B cell (primary cell): ENCODE results near the gene MAST2. TPM values are rescaled to one million over a fixed set of nuclear protein-coding genes. Genes with fewer than 3 reads are reported as not detected.

Experiments used
- ATAC-seq: fragments of 200-7000 bp; cut with Tn5 transposase; one replicate; pipeline ENCODE4 v1.10.0; 2021; ENCODE audit warnings: low read depth, mild to moderate bottlenecking, moderate number of reproducible peaks, moderate library complexity
- CTCF ChIA-PET: fragments of 350-600 bp; sonication (Branson Sonifier 250); formaldehyde crosslinking; loops from one replicate; lab custom pipeline; 2021; ENCODE audit warnings: antibody characterized with exemption, inconsistent platforms; lab: Charles Lee
- POLR2A ChIA-PET: fragments of 350-600 bp; sonication (Branson Sonifier 250); formaldehyde crosslinking; loops from one replicate; lab custom pipeline; 2021; ENCODE audit warnings: antibody characterized with exemption; lab: Charles Lee
- DNase-seq: peaks from one replicate; pipeline ENCODE4 v3.0.0; 2013
- H2AFZ ChIP-seq: 2 replicates; pipeline ENCODE4 v1.6.1; 2012; ENCODE audit warnings: mild to moderate bottlenecking, low read depth, low read length; ENCODE audit not compliant: insufficient read depth, poor library complexity, severe bottlenecking
- H3K27ac ChIP-seq, 2 donors: 1 replicate in 1 of 2; 2 replicates in 1 of 2; pipeline ENCODE4 v1.5.1; 2012 to 2013; ENCODE audit warnings: low read length in 2 of 2, mild to moderate bottlenecking in 2 of 2, moderate library complexity in 1 of 2
- H3K27me3 ChIP-seq, 4 experiments: fragments of 200-600 bp in 1 of 4; sonication (generic) in 1 of 4; replicated peaks in 1 of 4; 1 replicate in 2 of 4; 2 replicates in 2 of 4; pipeline versions ENCODE4 v1.6.1 to v1.7.0; 2013 to 2016; ENCODE audit warnings: low read length in 3 of 4, mild to moderate bottlenecking in 2 of 4, mixed read lengths in 1 of 4, moderate library complexity in 1 of 4; ENCODE audit not compliant: insufficient read depth in 4 of 4, control insufficient read depth in 3 of 4; ENCODE audit errors: control extremely low read depth in 1 of 4
- H3K36me3 ChIP-seq, 2 experiments: replicated peaks in 1 of 2; 1 replicate in 1 of 2; 2 replicates in 1 of 2; pipeline versions ENCODE4 v1.6.1 to v1.7.1; 2013; ENCODE audit warnings: low read length in 1 of 2; ENCODE audit not compliant: insufficient read depth in 2 of 2, control insufficient read depth in 1 of 2; ENCODE audit errors: control extremely low read depth in 1 of 2, extremely low read depth in 1 of 2
- H3K4me1 ChIP-seq, 2 donors: fragments of 200-600 bp in 1 of 2; sonication (generic) in 1 of 2; 1 replicate in 1 of 2; 2 replicates in 1 of 2; pipeline versions ENCODE4 v1.5.1 to v1.6.1; 2013 to 2017; ENCODE audit warnings: low read length in 2 of 2; ENCODE audit not compliant: control insufficient read depth in 2 of 2, insufficient read depth in 2 of 2
- H3K4me2 ChIP-seq: replicated peaks from 2 replicates; pipeline ENCODE3; 2012; ENCODE audit warnings: mild to moderate bottlenecking, low read depth, low read length; ENCODE audit not compliant: poor library complexity, severe bottlenecking
- H3K4me3 ChIP-seq, 5 experiments: fragments of 200-600 bp in 1 of 5; sonication (generic) in 1 of 5; 1 replicate in 3 of 5; 2 replicates in 2 of 5; pipeline versions ENCODE4 v1.5.1 to v1.7.0; 2011 to 2016; ENCODE audit warnings: low read length in 4 of 5, mild to moderate bottlenecking in 4 of 5, low read depth in 2 of 5, control low read depth in 1 of 5, moderate library complexity in 1 of 5; ENCODE audit not compliant: insufficient read depth in 1 of 5; ENCODE audit errors: control extremely low read depth in 1 of 5, extremely low read depth in 1 of 5
- H3K79me2 ChIP-seq: fragments of 200-600 bp; sonication (generic); one replicate; pipeline ENCODE4 v1.6.0; 2016; ENCODE audit warnings: low read length; ENCODE audit not compliant: control insufficient read depth, insufficient read depth
- H3K9ac ChIP-seq: fragments of 200-600 bp; sonication (generic); 2 replicates; pipeline ENCODE4 v1.6.1; 2017; ENCODE audit warnings: mild to moderate bottlenecking, low read length, moderate library complexity
- H3K9me3 ChIP-seq, 3 donors: one replicate each; pipeline versions ENCODE4 v1.6.1 to v1.7.1; 2013; ENCODE audit warnings: low read length in 2 of 3; ENCODE audit not compliant: control insufficient read depth in 2 of 3, insufficient read depth in 1 of 3; ENCODE audit errors: control extremely low read depth in 1 of 3
- H4K20me1 ChIP-seq: 2 replicates; pipeline ENCODE4 v1.6.0; 2012; ENCODE audit warnings: mild to moderate bottlenecking, low read length; ENCODE audit not compliant: insufficient read depth, control insufficient read depth, poor library complexity, severe bottlenecking
- H3K27ac Mint-ChIP-seq: one replicate; pipeline ENCODE4 v1.8.0; 2021; ENCODE audit warnings: mixed read lengths
- H3K27me3 Mint-ChIP-seq: one replicate; pipeline ENCODE4 v1.8.0; 2021; ENCODE audit warnings: mixed read lengths
- H3K4me1 Mint-ChIP-seq: one replicate; pipeline ENCODE4 v1.8.0; 2021; ENCODE audit warnings: mixed read lengths
- H3K4me3 Mint-ChIP-seq: one replicate; pipeline ENCODE4 v1.8.0; 2021; ENCODE audit warnings: mixed read lengths
- H3K9me3 Mint-ChIP-seq: one replicate; pipeline ENCODE4 v1.8.0; 2022; ENCODE audit warnings: mixed read lengths; ENCODE audit not compliant: insufficient read depth
- EZH2 ChIP-seq: IDR thresholded peaks from 2 replicates; pipeline ENCODE4 v1.6.1; 2012; ENCODE audit warnings: borderline replicate concordance, low read depth, mild to moderate bottlenecking, moderate library complexity, low read length; ENCODE audit not compliant: insufficient read depth, poor library complexity, severe bottlenecking
- WGBS: methylation state at CpG from one replicate; pipeline ENCODE4 v1.1.5; 2013; ENCODE audit warnings: missing lambda C conversion rate; ENCODE audit not compliant: insufficient coverage; 5-methylcytosine and 5-hydroxymethylcytosine counted together
- intact Hi-C: fragments of 100-400 bp; cut with micrococcal nuclease; formaldehyde crosslinking; loops from one replicate; pipeline ENCODE4 v1.10.0; 2022
- polyA plus RNA-seq: library from polyadenylated mRNA; depleted of rRNA; stranded (reverse); fragments of >200 nt; gene quantifications from 2 replicates; pipeline ENCODE4 v1.2.3, GENCODE V29; 2012
- total RNA-seq, 2 donors: library from RNA; stranded (reverse); fragments of 120-200 nt in 1 of 2; gene quantifications; 1 replicate in 1 of 2; 2 replicates in 1 of 2; pipeline versions ENCODE4 v1.2.3 to v1.2.4, GENCODE V29; 2013 to 2022
- TF ChIP-seq, protein P1 (sequence below): fragments of 200-600 bp; IDR thresholded peaks from one replicate; pipeline ENCODE4 v1.8.0; 2022; ENCODE audit warnings: antibody characterized with exemption, mild to moderate bottlenecking

MAST2 gene
- total and polyA plus RNA-seq, 2 donors (not counting 1 experiment from before 2014, with no cell fraction given) = 12.5 to 23.3 TPM

DNA sequence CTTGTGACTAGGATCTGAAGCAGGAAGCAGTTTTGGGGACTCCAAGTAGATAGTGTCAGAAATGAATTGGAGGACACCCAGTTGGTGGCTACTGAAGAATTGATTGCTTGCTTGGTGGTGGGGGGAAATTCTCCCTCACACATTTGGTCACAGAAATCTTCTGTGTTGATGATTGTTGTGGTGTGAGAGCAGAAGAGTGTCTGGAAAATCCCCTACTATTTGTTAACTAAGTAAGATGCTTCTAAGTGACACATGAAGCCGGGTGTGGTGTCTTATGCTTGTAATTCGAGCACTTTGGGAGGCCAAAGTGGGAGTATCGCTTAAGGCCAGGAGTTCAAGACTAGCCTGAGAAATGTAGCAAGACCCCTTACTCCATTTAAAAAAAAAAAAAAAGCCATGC lies 30.4 kb upstream of the MAST2 start:
- Histone ChIP-seq H3K36me3 (no peaks in the 10 kb centered on the region), H3K4me1 (no peaks in the 10 kb centered on the region), H3K27ac (no peak overlapping the region), H2AFZ (no peak overlapping the region), H3K79me2 (no peaks in the 10 kb centered on the region), H3K9ac (no peak overlapping the region), H4K20me1 (no peaks in the 10 kb centered on the region), H3K9me3 (no peaks in the 10 kb centered on the region), H3K4me2 (no peak overlapping the region), H3K27me3 (no peaks in the 10 kb centered on the region), H3K4me3 (no peak overlapping the region)
- intact Hi-C loops = no loop called here
- DNase-seq (no peak), ATAC-seq (no peak)
- ChIA-PET CTCF (no interaction called here), POLR2A (no interaction called here)
- no peak overlapping the region for H3K27ac Mint-ChIP-seq
- no peaks in the 10 kb centered on the region for H3K9me3 Mint-ChIP-seq
- H3K27me3 Mint-ChIP-seq = no peaks in the 10 kb centered on the region
- H3K4me3 Mint-ChIP-seq = no peak overlapping the region
- no peak for TF ChIP-seq EZH2
- TF ChIP-seq, protein P1, sequence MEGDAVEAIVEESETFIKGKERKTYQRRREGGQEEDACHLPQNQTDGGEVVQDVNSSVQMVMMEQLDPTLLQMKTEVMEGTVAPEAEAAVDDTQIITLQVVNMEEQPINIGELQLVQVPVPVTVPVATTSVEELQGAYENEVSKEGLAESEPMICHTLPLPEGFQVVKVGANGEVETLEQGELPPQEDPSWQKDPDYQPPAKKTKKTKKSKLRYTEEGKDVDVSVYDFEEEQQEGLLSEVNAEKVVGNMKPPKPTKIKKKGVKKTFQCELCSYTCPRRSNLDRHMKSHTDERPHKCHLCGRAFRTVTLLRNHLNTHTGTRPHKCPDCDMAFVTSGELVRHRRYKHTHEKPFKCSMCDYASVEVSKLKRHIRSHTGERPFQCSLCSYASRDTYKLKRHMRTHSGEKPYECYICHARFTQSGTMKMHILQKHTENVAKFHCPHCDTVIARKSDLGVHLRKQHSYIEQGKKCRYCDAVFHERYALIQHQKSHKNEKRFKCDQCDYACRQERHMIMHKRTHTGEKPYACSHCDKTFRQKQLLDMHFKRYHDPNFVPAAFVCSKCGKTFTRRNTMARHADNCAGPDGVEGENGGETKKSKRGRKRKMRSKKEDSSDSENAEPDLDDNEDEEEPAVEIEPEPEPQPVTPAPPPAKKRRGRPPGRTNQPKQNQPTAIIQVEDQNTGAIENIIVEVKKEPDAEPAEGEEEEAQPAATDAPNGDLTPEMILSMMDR = no peak
- WGBS = no CpG with 5 or more reads among the region's 3 CpGs
- no peaks in the 10 kb centered on the region for H3K4me1 Mint-ChIP-seq

DNA sequence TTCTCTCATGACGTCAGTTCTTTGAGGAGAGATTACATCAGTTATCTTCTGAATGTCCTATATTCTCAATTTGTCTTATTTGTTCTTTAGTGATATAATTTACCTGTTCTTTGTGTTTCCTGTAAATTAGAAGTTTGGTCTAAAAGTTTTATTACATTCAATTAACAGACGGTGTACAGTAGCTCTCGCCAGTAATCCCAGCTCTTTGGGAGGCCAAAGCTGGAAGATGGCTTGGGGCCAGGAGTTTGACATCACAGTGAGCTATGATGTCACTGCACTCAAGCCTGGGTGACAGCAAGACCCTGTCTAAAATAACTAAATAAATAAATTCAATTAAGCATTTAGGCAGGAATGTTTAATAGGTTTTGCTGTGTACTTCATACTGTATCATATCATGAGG lies 27.6 kb upstream of the MAST2 start:
- POLR2A ChIA-PET = no interaction called here
- ATAC-seq = no peak

More for the DNA sequence above, 27.6 kb upstream of the MAST2 start:
- H3K4me3 Mint-ChIP-seq = no peak overlapping the region
- H3K4me2 ChIP-seq = no peak overlapping the region
- intact Hi-C loops = no loop called here
- no peak overlapping the region for H3K27ac Mint-ChIP-seq
- H3K27me3 Mint-ChIP-seq = peaks cover under 1% of the 10 kb centered on the region
- H3K9ac ChIP-seq = no peak overlapping the region
- TF ChIP-seq EZH2 = no peak
- H3K9me3 Mint-ChIP-seq = no peaks in the 10 kb centered on the region
- H3K27ac ChIP-seq = no peak overlapping the region
- no peaks in the 10 kb centered on the region for H3K36me3 ChIP-seq
- H2AFZ ChIP-seq = no peak overlapping the region
- no peak overlapping the region for H3K4me3 ChIP-seq
- H4K20me1 ChIP-seq = no peaks in the 10 kb centered on the region
- 100% methylated on average over 1 of the region's 3 CpGs for WGBS
- no peaks in the 10 kb centered on the region for H3K9me3 ChIP-seq
- CTCF ChIA-PET = no interaction called here
- no peaks in the 10 kb centered on the region for H3K4me1 Mint-ChIP-seq
- no peaks in the 10 kb centered on the region for H3K4me1 ChIP-seq
- H3K79me2 ChIP-seq = no peaks in the 10 kb centered on the region
- DNase-seq = no peak
- H3K27me3 ChIP-seq = peaks cover 0 to 2% (median 0%) of the 10 kb centered on the region in 4 experiments
